DND-41 (cell line): ENCODE results near the gene ESR2.

ENCODE experiments used
- ATAC-seq: fragments of 200-7000 bp; cut with Tn5 transposase; 3 replicates; pipeline ENCODE4 v1.9.1; 2021; ENCODE audit warnings: low read depth; ENCODE audit not compliant: insufficient read depth
- DNase-seq: peaks from one replicate; pipeline ENCODE4 v3.0.0-alpha.2; 2020
- H2AFZ ChIP-seq: 2 replicates; pipeline ENCODE4 v1.6.0; 2012; ENCODE audit warnings: low read depth, low read length
- H3K27ac ChIP-seq: 2 replicates; pipeline ENCODE4 v1.5.1; 2012; ENCODE audit warnings: low read length, inconsistent platforms
- H3K27me3 ChIP-seq: fragments of 200-600 bp; sonication (generic); 2 replicates; pipeline ENCODE4 v1.6.0; 2012; ENCODE audit warnings: low read length, mild to moderate bottlenecking, inconsistent platforms; ENCODE audit not compliant: insufficient read depth, poor library complexity
- H3K36me3 ChIP-seq: 2 replicates; pipeline ENCODE4 v1.5.1; 2012; ENCODE audit warnings: low read length, inconsistent platforms; ENCODE audit not compliant: insufficient read depth
- H3K4me1 ChIP-seq: 2 replicates; pipeline ENCODE4 v1.5.1; 2012; ENCODE audit warnings: mild to moderate bottlenecking, low read length; ENCODE audit not compliant: insufficient read depth
- H3K4me2 ChIP-seq: 2 replicates; pipeline ENCODE4 v1.6.0; 2012; ENCODE audit warnings: mild to moderate bottlenecking, moderate library complexity, low read length, inconsistent platforms; ENCODE audit not compliant: insufficient read depth
- H3K4me3 ChIP-seq, 2 experiments: fragments of 200-600 bp in 1 of 2; shearing (Covaris generic) in 1 of 2; 2 replicates each; pipeline ENCODE4 v1.5.1; 2012 to 2016; ENCODE audit warnings: inconsistent platforms in 2 of 2, low read length in 2 of 2, mild to moderate bottlenecking in 2 of 2, low read depth in 1 of 2, moderate library complexity in 1 of 2
- H3K79me2 ChIP-seq: 2 replicates; pipeline ENCODE4 v1.6.0; 2012; ENCODE audit warnings: low read length, inconsistent platforms; ENCODE audit not compliant: insufficient read depth
- H3K9ac ChIP-seq: 2 replicates; pipeline ENCODE4 v1.6.0; 2012; ENCODE audit warnings: low read depth, mild to moderate bottlenecking, inconsistent platforms, low read length, moderate library complexity
- H3K9me3 ChIP-seq: 2 replicates; pipeline ENCODE4 v1.5.1; 2012; ENCODE audit warnings: low read length, moderate library complexity, mild to moderate bottlenecking, inconsistent platforms; ENCODE audit not compliant: insufficient read depth, severe bottlenecking
- H4K20me1 ChIP-seq: 2 replicates; pipeline ENCODE4 v1.6.0; 2012; ENCODE audit warnings: low read length; ENCODE audit not compliant: insufficient read depth
- CTCF ChIP-seq: IDR thresholded peaks from 2 replicates; pipeline ENCODE4 v1.5.1; 2012; ENCODE audit warnings: borderline replicate concordance, low read length, moderate library complexity, mild to moderate bottlenecking; ENCODE audit not compliant: poor library complexity, severe bottlenecking; ENCODE audit errors: extremely low read depth
- EZH2 ChIP-seq: IDR thresholded peaks from 3 replicates; pipeline ENCODE4 v1.6.1; 2012; ENCODE audit warnings: borderline replicate concordance, low read depth, mild to moderate bottlenecking, moderate library complexity, low read length, inconsistent platforms; ENCODE audit not compliant: severe bottlenecking

The ESR2 gene

GRCh38 chr14:64147126-64147790 is 146.9 kb downstream of the ESR2 start:
- no peak overlapping the region for H3K9ac ChIP-seq
- no peak overlapping the region for H3K4me2 ChIP-seq
- no peaks in the 10 kb centered on the region for H4K20me1 ChIP-seq
- DNase-seq (no peak), ATAC-seq (no peak)
- TF ChIP-seq CTCF: no peak
- TF ChIP-seq EZH2: no peak
- no peak overlapping the region for H2AFZ ChIP-seq
- H3K27me3 ChIP-seq: no peaks in the 10 kb centered on the region
- peaks cover 63% of the 10 kb centered on the region for H3K36me3 ChIP-seq
- no peaks in the 10 kb centered on the region for H3K79me2 ChIP-seq
- no peak overlapping the region for H3K27ac ChIP-seq
- no peak overlapping the region for H3K4me3 ChIP-seq
- H3K4me1 ChIP-seq: no peaks in the 10 kb centered on the region
- H3K9me3 ChIP-seq: no peaks in the 10 kb centered on the region

- no peak for DNase-seq
- TF ChIP-seq EZH2: no peak
- no peak for TF ChIP-seq CTCF
- peaks cover 75% of the 10 kb centered on the region for H3K36me3 ChIP-seq
Measured at GRCh38 chr14:64137657-64138290, 156.4 kb downstream of the ESR2 start.

GRCh38 chr14:64126548-64126947 is 167.6 kb downstream of the ESR2 start:
- Histone ChIP-seq H3K9ac (no peak overlapping the region), H2AFZ (no peak overlapping the region), H3K79me2 (no peaks in the 10 kb centered on the region), H3K4me2 (no peak overlapping the region), H4K20me1 (no peaks in the 10 kb centered on the region), H3K9me3 (no peaks in the 10 kb centered on the region), H3K4me1 (no peaks in the 10 kb centered on the region), H3K27me3 (no peaks in the 10 kb centered on the region), H3K36me3 (peaks cover 95% of the 10 kb centered on the region), H3K4me3 (no peak overlapping the region), H3K27ac (no peak overlapping the region)
- DNase-seq (no peak), ATAC-seq (no peak)
- TF ChIP-seq EZH2: no peak
- TF ChIP-seq CTCF: no peak

More at GRCh38 chr14:64137657-64138290, 156.4 kb downstream of the ESR2 start:
- no peak overlapping the region for H2AFZ ChIP-seq
- no peaks in the 10 kb centered on the region for H3K79me2 ChIP-seq
- H3K4me3 ChIP-seq: no peak overlapping the region
- no peaks in the 10 kb centered on the region for H3K27me3 ChIP-seq
- H3K9me3 ChIP-seq: no peaks in the 10 kb centered on the region
- H3K4me2 ChIP-seq: no peak overlapping the region
- no peak for ATAC-seq
- no peaks in the 10 kb centered on the region for H4K20me1 ChIP-seq
- no peaks in the 10 kb centered on the region for H3K4me1 ChIP-seq
- H3K9ac ChIP-seq: no peak overlapping the region
- no peak overlapping the region for H3K27ac ChIP-seq
